IMR-90 (cell line): ENCODE data around the gene TRPC4AP. TPM values are rescaled to one million over a fixed set of nuclear protein-coding genes. Genes with fewer than 3 reads are reported as not detected.

Experiments used
- ATAC-seq: fragments of 200-7000 bp; cut with Tn5 transposase; 2 replicates; pipeline ENCODE4 v1.9.1; 2020; ENCODE audit warnings: low read depth, mild to moderate bottlenecking, moderate library complexity
- BruUV-seq: library from RNA; stranded (reverse); fragments of 400-500 nt; replicated peaks from 2 replicates; lab custom pipeline; 2021; lab: Mats Ljungman, UMichigan
- CTCF ChIA-PET: fragments of 300-600 bp; formaldehyde crosslinking; extraction: SDS; loops from one replicate; lab custom pipeline; 2021; ENCODE audit warnings: antibody characterized with exemption; lab: Yijun Ruan, JAX
- POLR2A ChIA-PET: fragments of 300-600 bp; sonication (Branson Sonifier 250); formaldehyde crosslinking; loops from one replicate; lab custom pipeline; 2022; ENCODE audit warnings: antibody characterized with exemption; ENCODE audit not compliant: unreplicated experiment; lab: Charles Lee
- DNase-seq: peaks from one replicate; pipeline ENCODE4 v3.0.0; 2013
- H2AFZ ChIP-seq: replicated peaks from 2 replicates; pipeline ENCODE3; 2013; ENCODE audit warnings: low read length, mild to moderate bottlenecking; ENCODE audit not compliant: poor library complexity
- H2AK5ac ChIP-seq: 2 replicates; pipeline ENCODE4 v1.6.1; 2013; ENCODE audit warnings: low read depth, low read length, inconsistent platforms
- H2AK9ac ChIP-seq: replicated peaks from 2 replicates; pipeline ENCODE3; 2013; ENCODE audit warnings: mild to moderate bottlenecking, low read depth, low read length, moderate library complexity; ENCODE audit not compliant: poor library complexity
- H2BK120ac ChIP-seq: 2 replicates; pipeline ENCODE4 v1.6.1; 2013; ENCODE audit warnings: low read depth, low read length, inconsistent platforms
- H2BK15ac ChIP-seq: 3 replicates; pipeline ENCODE4 v1.6.1; 2013; ENCODE audit warnings: low read depth, low read length, inconsistent platforms
- H2BK20ac ChIP-seq: 2 replicates; pipeline ENCODE4 v1.6.1; 2013; ENCODE audit warnings: low read depth, mild to moderate bottlenecking, inconsistent platforms, low read length, moderate library complexity
- H2BK5ac ChIP-seq: 2 replicates; pipeline ENCODE4 v1.6.1; 2013; ENCODE audit warnings: mild to moderate bottlenecking, low read depth, low read length, inconsistent platforms; ENCODE audit not compliant: poor library complexity, severe bottlenecking
- H3K14ac ChIP-seq: replicated peaks from 2 replicates; pipeline ENCODE4 v1.6.1; 2013; ENCODE audit warnings: low read depth, low read length, inconsistent platforms
- H3K18ac ChIP-seq: 2 replicates; pipeline ENCODE4 v1.6.1; 2013; ENCODE audit warnings: low read depth, low read length, control low read depth
- H3K23ac ChIP-seq: 2 replicates; pipeline ENCODE4 v1.6.1; 2013; ENCODE audit warnings: low read depth, low read length, inconsistent platforms
- H3K27ac ChIP-seq: 2 replicates; pipeline ENCODE4 v1.5.1; 2013; ENCODE audit warnings: mild to moderate bottlenecking, control low read depth, low read length; ENCODE audit not compliant: insufficient read depth
- H3K27me3 ChIP-seq: 2 replicates; pipeline ENCODE4 v1.6.1; 2013; ENCODE audit warnings: low read length; ENCODE audit not compliant: control insufficient read depth, insufficient read depth
- H3K36me3 ChIP-seq: 2 replicates; pipeline ENCODE4 v1.6.1; 2013; ENCODE audit warnings: low read length, mixed read lengths; ENCODE audit not compliant: control insufficient read depth, insufficient read depth
- H3K4ac ChIP-seq: 2 replicates; pipeline ENCODE4 v1.6.1; 2013; ENCODE audit warnings: low read depth, low read length, inconsistent platforms
- H3K4me1 ChIP-seq: 2 replicates; pipeline ENCODE4 v1.6.1; 2013; ENCODE audit warnings: low read length, mixed read lengths; ENCODE audit not compliant: control insufficient read depth, insufficient read depth
- H3K4me2 ChIP-seq: 2 replicates; pipeline ENCODE4 v1.6.1; 2013; ENCODE audit warnings: low read depth, mild to moderate bottlenecking, control low read depth, low read length, moderate library complexity
- H3K4me3 ChIP-seq: 2 replicates; pipeline ENCODE4 v1.5.1; 2013; ENCODE audit warnings: low read depth, mild to moderate bottlenecking, control low read depth, low read length, moderate library complexity; ENCODE audit not compliant: insufficient read depth
- H3K56ac ChIP-seq: 2 replicates; pipeline ENCODE4 v1.6.1; 2013; ENCODE audit warnings: low read length, inconsistent platforms; ENCODE audit not compliant: insufficient read depth; ENCODE audit errors: extremely low read depth
- H3K79me1 ChIP-seq, 2 experiments: 2 replicates each; pipeline ENCODE4 v1.6.1; 2013; ENCODE audit warnings: low read length in 2 of 2, inconsistent platforms in 1 of 2, low read depth in 1 of 2
- H3K9ac ChIP-seq: 2 replicates; pipeline ENCODE4 v1.6.1; 2013; ENCODE audit warnings: low read depth, low read length, control low read depth
- H3K9me1 ChIP-seq: 2 replicates; pipeline ENCODE4 v1.6.1; 2013; ENCODE audit warnings: low read length, inconsistent platforms; ENCODE audit not compliant: insufficient read depth
- H3K9me3 ChIP-seq: 2 replicates; pipeline ENCODE4 v1.6.1; 2013; ENCODE audit warnings: low read length; ENCODE audit not compliant: control insufficient read depth, insufficient read depth
- H4K20me1 ChIP-seq: 2 replicates; pipeline ENCODE4 v1.6.1; 2013; ENCODE audit warnings: low read length, inconsistent platforms; ENCODE audit not compliant: insufficient read depth
- H4K5ac ChIP-seq: 2 replicates; pipeline ENCODE4 v1.6.1; 2013; ENCODE audit warnings: mild to moderate bottlenecking, low read depth, low read length, control low read depth
- H4K8ac ChIP-seq, 2 experiments: 2 replicates each; pipeline ENCODE4 v1.6.1; 2013; ENCODE audit warnings: low read depth in 2 of 2, low read length in 2 of 2, control low read depth in 1 of 2, inconsistent platforms in 1 of 2
- H4K91ac ChIP-seq: 2 replicates; pipeline ENCODE4 v1.6.1; 2013; ENCODE audit warnings: low read depth, low read length, inconsistent platforms; ENCODE audit not compliant: insufficient read depth
- CEBPB ChIP-seq: IDR thresholded peaks from 2 replicates; pipeline ENCODE4 v1.6.1; 2012; ENCODE audit warnings: low read depth, low read length, improper control_type of control experiment
- FOS ChIP-seq: fragments of 150-350 bp; IDR thresholded peaks from 2 replicates; pipeline ENCODE4 v1.6.1; 2016; ENCODE audit warnings: low read depth, low read length
- MAZ ChIP-seq: IDR thresholded peaks from 2 replicates; pipeline ENCODE4 v1.6.1; 2012; ENCODE audit warnings: low read depth, mild to moderate bottlenecking, low read length, improper control_type of control experiment, moderate library complexity, borderline replicate concordance
- RAD21 ChIP-seq: IDR thresholded peaks from 2 replicates; pipeline ENCODE4 v1.6.1; 2012; ENCODE audit warnings: low read length, improper control_type of control experiment
- RCOR1 ChIP-seq: IDR thresholded peaks from 2 replicates; pipeline ENCODE4 v1.6.1; 2012; ENCODE audit warnings: mild to moderate bottlenecking, low read length, improper control_type of control experiment; ENCODE audit not compliant: insufficient replicate concordance
- WGBS, 2 experiments: methylation state at CpG; one replicate each; pipeline versions ENCODE4 v1.1.5 to v1.1.7; 2013; ENCODE audit warnings: missing lambda C conversion rate in 2 of 2; ENCODE audit not compliant: insufficient read length in 1 of 2; ENCODE audit errors: extremely low coverage in 2 of 2; 5-methylcytosine and 5-hydroxymethylcytosine counted together
- dilution Hi-C: fragments of 300-500 bp; cut with HindIII; formaldehyde crosslinking; loops from one replicate; pipeline ENCODE4 v1.14.3; 2018; ENCODE audit warnings: low sequenced_read_pairs; ENCODE audit not compliant: unreplicated experiment
- in situ Hi-C: fragments of 300-500 bp; cut with MboI; formaldehyde crosslinking; loops from 3 replicates; pipeline ENCODE4 v1.14.3; 2019; ENCODE audit warnings: low sequenced_read_pairs, inconsistent platforms, mixed read lengths
- intact Hi-C: fragments of 100-400 bp; cut with micrococcal nuclease; formaldehyde crosslinking; loops from 2 replicates; pipeline ENCODE4 v1.10.0; 2022
- polyA plus RNA-seq, 3 experiments: library from polyadenylated mRNA; depleted of rRNA; stranded (reverse); fragments of >200 nt; gene quantifications; 2 replicates each; pipeline ENCODE4 v1.2.3, GENCODE V29; 2012; ENCODE audit warnings: low replicate concordance in 1 of 3
- total RNA-seq: library from RNA; depleted of rRNA; stranded (reverse); fragments of >200 nt; gene quantifications from 2 replicates; pipeline ENCODE4 v1.2.3, GENCODE V29; 2012

The TRPC4AP gene
- total and polyA plus RNA-seq, 2 of the 4 experiments (the other 2 are of a cell fraction) = 41.0 to 81.0 TPM

DNA sequence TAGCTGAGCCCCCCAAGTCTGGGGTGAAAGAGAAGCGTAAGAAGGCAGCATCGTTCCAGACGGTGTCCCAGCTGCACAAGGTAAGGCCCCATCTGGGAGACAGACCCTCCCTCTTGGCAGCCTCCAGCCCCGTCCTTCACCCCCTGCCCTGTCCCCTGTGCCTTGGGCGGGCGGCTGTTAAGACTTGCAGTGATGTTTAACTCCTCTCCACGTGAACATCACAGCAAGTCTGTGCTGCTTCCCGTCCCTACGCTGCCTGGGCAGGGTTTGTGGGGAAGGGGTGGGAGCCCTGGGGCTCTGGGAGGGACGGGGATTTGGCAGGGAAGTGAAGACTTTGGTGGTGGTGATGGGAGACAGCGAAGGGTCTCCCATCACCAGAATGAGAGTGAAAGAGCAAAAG, 102.4 kb downstream of the TRPC4AP start:
- Histone ChIP-seq H4K5ac (no peak overlapping the region), H3K4ac (no peak overlapping the region), H4K91ac (no peak overlapping the region), H2BK5ac (no peak overlapping the region), H2AK9ac (no peak overlapping the region), H3K23ac (no peak overlapping the region), H4K8ac (no peak overlapping the region), H3K79me1 (no peaks in the 10 kb centered on the region; a peak in 2 of 4 replicates), H2BK120ac (no peak overlapping the region), H3K56ac (no peak overlapping the region), H3K36me3 (peaks cover 21% of the 10 kb centered on the region; the same call in 1 of the 2 replicates), H3K9me3 (no peaks in the 10 kb centered on the region), H3K18ac (no peak overlapping the region), H3K4me3 (no peak overlapping the region), H3K27me3 (peaks cover 8% of the 10 kb centered on the region; the same call in 1 of the 2 replicates), H3K4me1 (no peaks in the 10 kb centered on the region), H3K9me1 (peaks cover 13% of the 10 kb centered on the region), H3K4me2 (no peak overlapping the region), H2AFZ (no peak overlapping the region), H2BK15ac (no peak overlapping the region), H3K9ac (no peak overlapping the region), H2AK5ac (no peak overlapping the region), H3K14ac (no peak overlapping the region), H3K27ac (no peak overlapping the region), H2BK20ac (no peak overlapping the region), H4K20me1 (peaks cover 8% of the 10 kb centered on the region)
- in situ Hi-C loops = no loop called here
- dilution Hi-C loops = no loop called here
- ATAC-seq (no peak), DNase-seq (no peak)
- ChIA-PET POLR2A (interaction anchor here (0.6 kb wide), 1 partner anchor 16 kb away, joined by 5 read pairs; no protein-coding TSS in a partner anchor), CTCF (no interaction called here)
- intact Hi-C loops = no loop called here
- WGBS, 2 experiments = 92% methylated on average over 2 of the region's 11 CpGs; no CpG with 5 or more reads in 1 of the 2 experiments
- TF ChIP-seq FOS (no peak), CEBPB (no peak), MAZ (no peak), RCOR1 (no peak), RAD21 (no peak)
- BruUV-seq = no TSS peak
